Hepatocyte (in vitro differentiated cells): ENCODE results near the gene LLPH.

Source experiments
- CTCF ChIP-seq: fragments of 200-600 bp; sonication (generic); IDR thresholded peaks from 2 replicates; pipeline ENCODE4 v1.5.1; 2016; ENCODE audit warnings: antibody characterized with exemption, mild to moderate bottlenecking; ENCODE audit not compliant: poor library complexity
- EZH2phosphoT487 ChIP-seq: fragments of 200-600 bp; sonication (generic); IDR thresholded peaks from one replicate; pipeline ENCODE4 v1.6.1; 2018; ENCODE audit warnings: antibody characterized with exemption, mild to moderate bottlenecking, low read depth, moderate library complexity; ENCODE audit not compliant: unreplicated experiment, severe bottlenecking

DNA sequence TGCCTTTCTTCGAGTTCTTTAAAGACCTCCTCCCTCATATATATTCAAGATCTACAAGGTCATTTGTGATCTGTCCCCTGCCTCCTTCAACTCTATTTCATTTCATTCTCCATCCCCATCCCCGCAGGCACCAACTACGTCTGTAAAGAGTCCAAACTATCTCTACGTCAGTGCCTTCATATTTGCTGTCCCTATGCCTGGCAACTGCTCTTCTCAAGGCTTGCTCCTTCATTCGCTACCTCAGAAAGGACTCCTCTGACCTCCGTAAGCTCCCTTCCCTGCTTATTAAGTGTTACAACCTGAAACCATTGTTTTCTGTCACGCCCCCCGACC lies 650 bp downstream of the LLPH start:
- TF ChIP-seq EZH2phosphoT487 (no peak), CTCF (no peak)
